HG03280 (cell line): ENCODE results near the gene MAP7D3.

Experiments
- ATAC-seq: cut with Tn5 transposase; IDR thresholded peaks from one replicate; pipeline ENCODE4 v1.9.1; 2021; ENCODE audit warnings: mild to moderate bottlenecking, moderate library complexity; ENCODE audit not compliant: unreplicated experiment

MAP7D3 gene

GRCh38 chrX:136209016-136209738 lies 42.0 kb downstream of the MAP7D3 start:
- ATAC-seq: no peak

GRCh38 chrX:136207546-136207945 lies 43.7 kb downstream of the MAP7D3 start:
- no peak for ATAC-seq

GRCh38 chrX:136206916-136207315 lies 44.3 kb downstream of the MAP7D3 start:
- ATAC-seq: no peak

- ATAC-seq: no peak
These were observed 45.3 kb downstream of the MAP7D3 start for GRCh38 chrX:136205882-136206380.

GRCh38 chrX:136204571-136204970 lies 46.6 kb downstream of the MAP7D3 start:
- no peak for ATAC-seq

- ATAC-seq: no peak
These were observed 47.2 kb downstream of the MAP7D3 start for GRCh38 chrX:136203951-136204350.

- ATAC-seq: no peak
These were observed 47.8 kb downstream of the MAP7D3 start for GRCh38 chrX:136203438-136203837.

- no peak for ATAC-seq
These were observed 48.3 kb downstream of the MAP7D3 start for GRCh38 chrX:136202889-136203288.

- no peak for ATAC-seq
These were observed 49.6 kb downstream of the MAP7D3 start for GRCh38 chrX:136201601-136202000.

GRCh38 chrX:136200466-136200865 lies 50.7 kb downstream of the MAP7D3 start:
- ATAC-seq: no peak

- ATAC-seq: no peak
These were observed 51.8 kb downstream of the MAP7D3 start for GRCh38 chrX:136199365-136199764.

GRCh38 chrX:136198678-136199243 lies 52.4 kb downstream of the MAP7D3 start:
- ATAC-seq: no peak

- no peak for ATAC-seq
These were observed 53.2 kb downstream of the MAP7D3 start for GRCh38 chrX:136198010-136198409.

- no peak for ATAC-seq
These were observed 54.5 kb downstream of the MAP7D3 start for GRCh38 chrX:136196691-136197155.

GRCh38 chrX:136195247-136195646 lies 56.0 kb downstream of the MAP7D3 start:
- no peak for ATAC-seq

- ATAC-seq: no peak
These were observed 56.7 kb downstream of the MAP7D3 start for GRCh38 chrX:136194536-136194935.

GRCh38 chrX:136193771-136194170 lies 57.4 kb downstream of the MAP7D3 start:
- ATAC-seq: no peak

GRCh38 chrX:136192839-136193414 lies 58.3 kb downstream of the MAP7D3 start:
- ATAC-seq: no peak

GRCh38 chrX:136192135-136192534 lies 59.1 kb downstream of the MAP7D3 start:
- no peak for ATAC-seq

- ATAC-seq: no peak
These were observed 60.0 kb downstream of the MAP7D3 start for GRCh38 chrX:136191171-136191570.

- ATAC-seq: no peak
These were observed 61.0 kb downstream of the MAP7D3 start for GRCh38 chrX:136190038-136190713.
